HG03521 (cell line): ENCODE data around the gene CACNA1G.

Experiments used
- ATAC-seq: cut with Tn5 transposase; IDR thresholded peaks from one replicate; pipeline ENCODE4 v1.9.1; 2021; ENCODE audit warnings: mild to moderate bottlenecking, moderate library complexity; ENCODE audit not compliant: unreplicated experiment

Gene CACNA1G

DNA sequence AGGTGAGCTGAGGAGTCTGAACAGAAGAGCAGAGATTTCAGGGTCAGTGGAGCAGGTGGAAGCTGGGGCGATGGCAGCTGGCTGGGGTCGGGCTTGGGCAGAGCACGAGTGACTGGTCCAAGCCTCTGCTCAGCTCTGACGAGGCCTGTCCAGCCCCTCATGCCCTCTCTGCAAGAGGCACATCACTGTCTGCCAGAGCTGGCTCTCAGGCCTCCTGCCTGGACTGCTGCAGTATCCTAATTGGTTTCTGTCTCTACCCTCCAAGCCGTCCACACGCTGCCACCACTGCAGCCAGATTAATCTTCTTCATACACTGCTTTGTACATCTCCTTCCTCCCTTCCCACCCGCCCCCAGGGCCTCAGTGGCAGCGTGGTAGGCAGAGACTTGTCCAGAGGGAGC, 25.4 kb downstream of the CACNA1G start:
- no peak for ATAC-seq

DNA sequence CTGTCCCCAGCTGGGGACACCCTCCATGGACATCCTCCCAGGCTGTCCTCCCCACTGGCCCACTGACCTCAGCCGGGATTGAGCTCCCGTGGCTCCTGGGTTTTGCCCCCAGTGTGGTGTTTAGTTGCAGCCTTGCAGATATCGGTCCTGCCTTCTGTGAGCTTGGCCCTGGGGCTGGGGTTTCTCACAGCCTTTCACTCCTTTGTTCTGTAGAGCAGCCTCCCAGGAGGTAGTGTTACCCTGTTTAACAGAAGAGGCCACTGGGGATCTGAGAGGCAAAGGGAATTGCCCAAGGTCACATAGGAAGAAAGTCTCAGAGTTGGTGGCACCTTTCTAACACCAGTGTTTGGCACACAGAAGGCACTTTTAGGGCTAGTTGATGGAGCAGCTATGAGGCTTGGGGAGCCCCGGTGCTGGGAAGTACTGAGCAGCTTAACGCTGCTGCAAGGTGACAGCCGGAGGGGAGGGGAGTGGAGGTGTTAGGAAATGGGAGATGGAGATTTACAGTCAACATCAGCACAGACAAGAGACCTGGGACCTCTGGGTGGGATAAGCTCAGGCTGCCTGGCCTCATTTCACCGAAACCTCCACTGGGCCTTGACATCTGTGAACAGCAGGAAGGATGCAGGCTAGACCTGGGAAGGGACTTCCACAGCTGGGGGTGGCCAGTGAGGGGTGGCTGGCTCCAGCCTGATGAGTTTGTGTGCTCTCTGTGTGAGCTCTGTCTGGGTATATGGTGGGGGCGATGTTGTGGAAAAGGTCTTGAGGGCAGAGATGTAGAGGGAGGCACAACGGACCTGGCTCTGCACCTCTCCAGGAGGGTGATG, 26.1 kb downstream of the CACNA1G start:
- no peak for ATAC-seq

DNA sequence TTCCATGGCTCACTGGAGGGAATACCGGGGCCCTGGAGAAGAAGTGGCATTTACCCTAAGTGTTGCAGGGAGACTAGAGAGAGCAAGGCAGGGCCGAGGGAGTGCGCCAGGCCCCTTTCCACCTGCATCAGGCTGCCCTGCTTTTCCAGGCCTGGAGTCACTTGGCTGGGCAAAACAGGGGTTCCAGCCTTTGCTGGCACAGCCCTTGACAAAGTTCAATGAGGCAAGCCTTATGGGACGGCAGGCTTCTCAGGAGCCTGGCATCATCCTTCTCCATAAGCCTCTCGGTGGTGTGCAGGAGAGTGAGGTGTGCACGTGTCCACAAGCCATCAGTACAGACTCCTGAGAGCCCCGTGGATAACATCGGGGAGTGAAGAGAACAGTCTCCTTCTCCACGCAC, 27.1 kb downstream of the CACNA1G start:
- ATAC-seq: no peak

DNA sequence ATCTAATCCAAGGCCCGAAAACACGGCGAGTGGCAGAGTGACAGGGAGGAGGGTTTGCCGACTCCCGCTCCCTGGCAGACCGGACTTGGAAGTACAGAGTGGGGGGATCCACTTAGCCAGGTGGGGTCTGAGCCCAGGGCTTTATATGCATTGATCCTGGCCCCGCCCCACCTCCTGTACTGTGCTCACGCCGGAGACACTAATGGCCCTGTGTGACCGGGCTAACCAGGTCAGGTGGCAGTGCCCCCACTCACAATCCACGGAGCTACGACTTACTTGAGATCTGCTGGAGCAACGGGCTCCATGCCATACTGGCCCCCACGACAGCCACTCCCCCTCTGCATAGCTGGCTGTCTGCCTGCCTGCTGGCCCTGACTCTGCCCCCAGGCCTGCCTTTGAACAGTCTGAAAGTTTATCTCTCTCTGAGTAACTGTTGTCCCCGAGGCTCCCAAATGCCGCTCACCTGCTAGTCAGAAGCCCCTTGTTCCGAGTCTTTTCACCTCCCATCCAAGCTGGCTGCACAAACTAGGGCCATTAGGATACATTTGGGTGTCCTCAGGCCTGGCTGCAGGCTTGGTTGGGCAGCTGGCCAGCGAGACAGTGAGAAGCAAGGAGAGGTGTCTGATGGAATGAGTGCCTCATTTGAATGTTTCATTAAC, 28.0 kb downstream of the CACNA1G start:
- ATAC-seq: no peak

DNA sequence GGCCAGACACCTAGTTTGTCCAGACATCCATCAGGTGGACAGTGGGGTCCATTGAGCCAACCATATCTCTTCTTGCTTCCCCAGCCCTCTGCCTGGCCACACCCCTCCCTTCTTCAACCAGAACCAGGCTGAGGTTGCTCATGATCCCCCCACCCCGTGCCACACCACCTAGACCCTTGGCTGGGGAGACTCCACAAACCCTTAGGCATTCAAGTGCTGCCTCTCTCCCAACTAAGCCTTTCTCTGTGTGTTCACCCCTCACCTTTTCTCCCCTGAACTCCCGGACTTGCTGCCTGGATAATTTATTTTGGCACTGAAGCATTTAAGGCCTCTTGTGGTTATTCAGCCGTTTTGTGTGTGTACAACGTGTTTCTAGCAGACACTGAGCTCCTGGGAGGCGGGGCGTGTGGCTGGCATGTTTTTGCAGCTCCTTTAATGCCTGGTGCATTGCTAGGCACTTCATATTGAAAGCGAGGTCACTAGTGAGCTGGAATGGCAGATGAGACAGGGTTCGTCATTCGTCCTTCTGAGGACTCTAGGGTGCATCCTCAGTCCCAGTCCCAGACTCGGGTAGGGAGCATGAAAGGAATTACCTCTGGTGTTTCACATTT, 28.7 kb downstream of the CACNA1G start:
- ATAC-seq: no peak

DNA sequence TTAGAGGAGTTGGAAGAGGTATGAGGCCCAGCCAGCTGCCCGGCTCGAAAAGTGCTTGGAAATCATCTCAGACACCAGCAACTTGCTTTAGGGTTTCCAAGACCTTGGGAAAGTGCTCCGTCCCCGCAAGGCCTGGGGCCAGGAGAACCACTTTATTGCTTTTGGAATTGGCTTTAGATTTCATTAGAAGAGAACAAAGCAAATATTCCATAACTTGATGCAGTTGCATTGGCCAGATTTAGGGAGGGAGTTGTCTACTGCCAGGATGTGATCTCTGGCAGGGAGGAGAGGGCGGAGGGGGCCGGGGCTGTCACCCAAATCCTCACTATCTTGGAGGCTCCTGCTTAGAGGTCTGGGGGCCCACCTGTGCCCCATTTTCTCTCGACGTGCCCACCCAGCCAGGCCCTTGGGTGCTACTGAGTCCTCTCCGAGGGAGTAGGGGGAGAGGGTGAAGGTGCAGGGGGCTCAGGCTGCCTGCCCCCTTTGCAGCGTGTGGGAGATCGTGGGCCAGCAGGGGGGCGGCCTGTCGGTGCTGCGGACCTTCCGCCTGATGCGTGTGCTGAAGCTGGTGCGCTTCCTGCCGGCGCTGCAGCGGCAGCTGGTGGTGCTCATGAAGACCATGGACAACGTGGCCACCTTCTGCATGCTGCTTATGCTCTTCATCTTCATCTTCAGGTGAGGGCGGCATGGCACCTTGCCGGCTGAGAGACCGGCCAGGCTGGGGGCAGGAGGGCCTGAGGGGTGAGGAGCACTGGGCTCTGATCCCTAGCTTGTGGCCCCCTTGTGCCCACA, 30.6 kb downstream of the CACNA1G start:
- ATAC-seq: no peak

DNA sequence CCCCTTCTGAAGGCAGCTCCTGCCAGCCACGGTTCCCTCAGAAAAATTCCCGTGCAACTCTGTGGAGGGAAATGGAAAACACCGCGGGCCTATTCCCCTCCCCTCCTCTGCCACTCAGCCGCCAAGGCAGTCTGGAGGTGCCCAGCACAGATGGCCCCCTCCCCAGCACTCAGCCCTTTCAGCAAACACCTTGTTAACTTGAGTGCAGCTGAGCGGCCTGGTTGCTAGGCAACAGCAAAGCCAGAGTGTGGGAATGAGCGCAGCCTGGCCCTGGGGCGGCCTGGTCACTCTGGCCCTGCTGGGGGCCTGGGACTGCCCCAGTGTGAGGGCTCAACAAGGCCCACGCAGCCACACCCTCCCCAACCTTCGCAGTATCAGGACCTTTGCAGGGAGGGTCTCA, 32.8 kb downstream of the CACNA1G start:
- ATAC-seq: no peak

DNA sequence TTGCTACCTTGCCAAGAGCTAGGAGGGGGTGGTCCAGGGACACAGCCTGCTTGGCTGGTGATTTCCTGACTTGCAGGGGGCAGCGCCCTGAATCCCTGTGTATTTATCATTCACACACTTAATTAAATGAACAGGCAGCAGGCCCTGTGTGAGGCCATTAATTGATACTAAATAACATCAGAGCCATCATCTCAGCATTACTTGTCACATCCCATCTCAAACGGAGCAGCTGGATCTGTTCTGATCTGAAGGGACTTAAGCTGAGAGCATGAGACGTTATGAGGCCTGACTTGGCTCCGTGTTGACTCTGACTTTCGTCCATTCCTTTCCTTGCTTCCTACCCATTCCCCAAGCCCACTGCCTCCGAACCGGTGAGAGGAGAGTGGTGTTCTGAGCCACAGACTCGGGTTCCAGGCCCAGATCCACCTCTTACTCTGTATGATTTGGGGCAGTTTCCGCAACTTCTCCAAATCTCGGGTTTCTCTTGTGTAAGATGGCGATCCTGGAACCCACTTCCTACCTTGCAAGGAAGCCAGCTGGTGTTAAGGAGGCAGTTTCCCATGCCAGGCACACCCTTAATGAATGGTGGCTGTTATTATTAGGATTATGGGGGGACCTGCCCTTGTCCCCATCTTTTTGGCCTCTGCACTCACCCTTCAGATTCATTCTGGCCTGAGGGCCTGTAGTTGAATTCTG, 33.8 kb downstream of the CACNA1G start:
- ATAC-seq: no peak

DNA sequence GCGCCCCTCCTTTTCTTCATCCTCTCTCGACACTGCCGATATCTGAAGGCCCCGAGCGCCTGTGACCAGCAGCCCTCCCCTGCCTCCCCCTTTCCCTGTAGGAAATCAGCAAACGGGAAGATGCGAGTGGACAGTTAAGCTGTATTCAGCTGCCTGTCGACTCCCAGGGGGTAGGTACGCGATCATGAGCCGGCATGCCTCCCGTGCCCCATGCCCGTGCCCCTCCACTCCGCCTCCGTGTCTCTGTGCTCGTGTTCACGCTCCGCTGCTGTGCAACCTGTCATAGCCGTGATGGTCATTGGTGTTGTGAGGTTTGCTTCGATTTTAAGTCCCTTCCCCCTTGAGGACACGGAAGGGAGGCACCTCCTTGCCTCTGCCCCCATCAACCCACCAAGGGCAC, 34.4 kb downstream of the CACNA1G start:
- ATAC-seq: no peak

DNA sequence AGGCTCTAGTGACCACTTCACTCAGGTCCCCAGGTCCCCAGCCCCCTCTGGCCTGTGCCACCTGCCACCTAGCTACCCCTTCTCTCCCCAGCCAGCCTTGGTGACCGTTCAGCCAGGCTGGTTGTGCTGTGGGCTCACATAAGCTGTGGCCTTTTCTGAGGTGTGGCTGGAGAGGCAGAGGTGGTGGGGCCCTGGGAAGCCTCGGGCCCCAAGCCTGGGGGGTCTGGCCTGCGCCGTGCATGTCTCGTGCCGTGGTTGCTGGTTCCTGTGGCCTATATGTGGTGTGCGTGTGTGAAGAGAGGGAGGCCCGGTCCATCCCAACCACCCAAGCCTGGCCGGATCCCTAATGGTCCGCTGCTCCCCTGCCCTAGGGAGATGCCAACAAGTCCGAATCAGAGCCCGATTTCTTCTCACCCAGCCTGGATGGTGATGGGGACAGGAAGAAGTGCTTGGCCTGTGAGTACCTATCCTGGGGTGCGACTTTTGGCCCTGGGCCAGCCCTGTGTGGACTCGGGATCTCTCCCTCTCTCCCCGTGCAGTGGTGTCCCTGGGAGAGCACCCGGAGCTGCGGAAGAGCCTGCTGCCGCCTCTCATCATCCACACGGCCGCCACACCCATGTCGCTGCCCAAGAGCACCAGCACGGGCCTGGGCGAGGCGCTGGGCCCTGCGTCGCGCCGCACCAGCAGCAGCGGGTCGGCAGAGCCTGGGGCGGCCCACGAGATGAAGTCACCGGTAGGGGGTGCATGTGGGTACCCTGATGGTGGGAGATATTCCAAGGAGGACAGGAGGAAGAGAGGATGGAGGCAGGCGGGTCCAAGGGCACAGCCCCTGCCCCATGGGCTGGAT, 35.9 kb downstream of the CACNA1G start:
- ATAC-seq: no peak

DNA sequence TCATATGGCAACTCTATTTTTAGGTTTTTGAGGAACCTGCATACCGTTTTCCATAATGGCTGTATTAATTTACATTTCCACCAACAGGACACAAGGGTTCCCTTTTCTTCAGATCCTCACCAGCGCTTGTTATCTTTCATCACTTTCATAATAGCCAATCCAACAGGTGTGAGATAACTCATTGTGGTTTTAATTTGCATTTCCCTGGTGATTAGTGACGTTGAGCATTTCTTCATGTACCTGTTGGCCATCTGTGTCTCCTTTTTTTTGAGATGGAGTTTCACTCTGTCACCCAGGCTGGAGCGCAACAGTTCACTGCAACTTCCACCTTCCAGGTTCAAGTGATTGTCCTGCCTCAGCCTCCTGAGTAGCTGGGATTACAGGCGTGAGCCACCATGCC, 38.0 kb downstream of the CACNA1G start:
- ATAC-seq: no peak

DNA sequence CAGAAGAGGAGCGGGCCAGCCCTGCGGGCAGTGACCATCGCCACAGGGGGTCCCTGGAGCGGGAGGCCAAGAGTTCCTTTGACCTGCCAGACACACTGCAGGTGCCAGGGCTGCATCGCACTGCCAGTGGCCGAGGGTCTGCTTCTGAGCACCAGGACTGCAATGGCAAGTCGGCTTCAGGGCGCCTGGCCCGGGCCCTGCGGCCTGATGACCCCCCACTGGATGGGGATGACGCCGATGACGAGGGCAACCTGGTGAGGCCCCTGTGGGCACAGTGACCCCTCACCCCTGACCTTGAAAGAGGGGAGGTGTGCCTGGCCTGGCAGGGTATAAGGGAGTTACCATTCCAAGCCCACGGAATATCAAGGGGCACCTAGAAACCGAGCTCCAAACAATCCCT, 39.1 kb downstream of the CACNA1G start:
- no peak for ATAC-seq

DNA sequence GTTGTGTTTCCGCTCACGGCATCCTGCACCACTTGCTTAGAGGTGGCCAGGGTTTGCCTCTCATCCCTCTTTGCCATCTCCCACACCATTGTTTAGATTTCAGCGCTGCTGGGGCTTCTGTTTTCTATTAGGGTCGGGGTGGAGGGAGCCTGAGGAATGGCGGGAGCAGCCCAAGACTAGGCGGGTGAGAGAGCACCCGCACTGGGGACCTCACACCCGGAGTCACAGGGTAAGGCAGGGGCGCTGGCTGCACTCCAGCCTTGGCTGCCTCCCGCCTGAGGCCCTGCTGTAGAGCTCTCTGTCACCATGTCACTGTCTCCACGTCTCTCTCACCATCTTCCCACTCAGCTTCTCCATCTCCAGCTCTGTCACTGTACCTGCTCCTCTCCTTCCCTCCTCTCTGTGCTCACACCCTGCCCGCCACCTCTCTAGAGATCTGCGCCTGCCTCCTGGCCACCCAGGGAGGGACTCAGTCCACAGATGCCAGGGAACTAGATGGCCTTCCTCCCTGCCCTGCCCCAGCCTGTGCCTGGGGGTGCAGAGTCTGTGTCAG, 41.4 kb downstream of the CACNA1G start:
- no peak for ATAC-seq

DNA sequence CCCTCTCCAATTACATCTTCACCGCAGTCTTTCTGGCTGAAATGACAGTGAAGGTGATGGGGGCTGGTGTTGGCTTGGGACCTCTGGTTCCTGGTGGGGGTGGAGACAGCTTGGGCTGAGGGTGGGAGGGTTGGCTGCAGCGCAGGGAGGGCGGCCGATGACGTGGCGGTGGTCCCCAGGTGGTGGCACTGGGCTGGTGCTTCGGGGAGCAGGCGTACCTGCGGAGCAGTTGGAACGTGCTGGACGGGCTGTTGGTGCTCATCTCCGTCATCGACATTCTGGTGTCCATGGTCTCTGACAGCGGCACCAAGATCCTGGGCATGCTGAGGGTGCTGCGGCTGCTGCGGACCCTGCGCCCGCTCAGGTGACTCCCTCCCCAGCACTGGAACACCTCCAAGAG, 42.3 kb downstream of the CACNA1G start:
- ATAC-seq: no peak

DNA sequence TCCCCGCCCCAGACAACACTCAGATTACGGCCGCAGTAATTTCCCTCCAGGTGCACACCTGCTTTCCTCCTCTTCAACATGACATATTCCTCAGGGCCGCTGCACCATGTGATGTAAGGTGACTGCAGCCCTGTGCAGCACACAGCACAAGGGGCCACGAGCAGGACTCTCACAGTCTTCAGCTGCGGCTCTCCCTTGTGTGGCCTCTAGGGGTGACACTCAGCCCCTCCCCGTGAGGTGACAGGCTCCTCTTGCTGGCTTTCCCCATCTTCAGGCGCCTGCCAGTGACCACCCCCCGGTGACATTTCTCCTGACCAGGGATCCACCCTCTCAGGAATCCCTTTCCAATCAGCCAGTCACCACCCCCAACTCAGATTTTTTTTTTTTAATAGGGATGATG, 42.8 kb downstream of the CACNA1G start:
- no peak for ATAC-seq

DNA sequence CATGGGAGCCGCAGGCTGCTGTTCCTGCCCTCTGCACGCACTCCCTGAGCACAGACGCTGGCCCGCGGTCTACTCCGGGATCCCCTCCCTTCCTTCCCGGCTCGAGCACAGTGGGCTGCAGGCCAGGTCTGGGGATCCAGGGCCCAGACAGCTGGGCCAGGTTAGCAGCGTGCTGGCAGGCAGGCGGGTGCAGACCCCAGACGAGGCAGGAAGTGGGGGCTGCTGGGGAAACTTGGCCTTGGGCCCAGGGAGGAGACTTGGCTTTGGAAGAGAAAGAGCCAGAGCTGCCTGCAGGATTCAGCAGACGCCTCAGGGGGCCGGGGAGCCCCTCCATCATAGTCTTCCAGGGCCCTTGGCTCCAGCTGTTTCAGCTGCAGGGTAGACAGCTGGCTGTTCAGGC, 44.0 kb downstream of the CACNA1G start:
- ATAC-seq: no peak

DNA sequence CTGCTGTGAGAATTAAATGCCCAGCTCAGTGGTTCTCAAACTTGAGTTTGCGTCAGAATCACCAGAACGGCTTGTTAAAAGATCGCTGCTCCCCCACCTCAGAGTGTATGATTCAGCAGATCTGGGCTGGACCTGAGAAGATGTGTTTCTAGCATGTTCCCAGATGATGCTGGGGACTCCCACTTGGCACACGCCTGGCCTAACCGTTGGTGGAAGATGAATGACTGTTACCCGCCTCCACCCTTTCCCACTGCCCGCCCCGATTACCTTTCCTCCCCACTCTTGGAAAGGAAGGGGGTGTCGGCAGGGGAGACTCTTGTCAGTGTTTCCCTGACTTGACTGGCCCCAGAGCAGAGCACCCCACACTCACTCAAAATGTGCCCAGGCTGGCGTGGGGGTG, 44.9 kb downstream of the CACNA1G start:
- no peak for ATAC-seq

DNA sequence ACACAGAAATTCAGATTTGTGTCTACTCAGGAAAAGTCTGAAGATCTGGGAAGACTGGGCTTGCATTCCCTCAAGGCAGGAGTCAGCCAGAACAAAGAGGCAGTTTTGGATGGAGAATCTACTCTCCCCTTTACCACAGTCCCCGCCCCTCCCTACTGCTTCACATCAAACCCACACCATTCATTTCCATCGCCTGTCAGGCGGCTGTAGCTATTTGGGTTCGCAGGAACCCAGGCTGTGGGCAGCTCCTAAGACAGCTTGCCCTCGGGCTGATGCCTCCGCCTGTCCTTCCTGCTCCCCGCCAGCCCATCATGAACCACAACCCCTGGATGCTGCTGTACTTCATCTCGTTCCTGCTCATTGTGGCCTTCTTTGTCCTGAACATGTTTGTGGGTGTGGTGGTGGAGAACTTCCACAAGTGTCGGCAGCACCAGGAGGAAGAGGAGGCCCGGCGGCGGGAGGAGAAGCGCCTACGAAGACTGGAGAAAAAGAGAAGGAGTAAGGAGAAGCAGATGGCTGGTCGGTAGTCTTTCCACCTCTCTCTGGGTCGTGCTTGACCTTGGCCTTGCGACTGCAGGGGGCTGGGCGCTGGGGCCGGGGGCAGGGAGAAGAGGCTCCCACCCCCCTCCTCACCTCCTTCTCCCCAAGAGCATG, 47.1 kb downstream of the CACNA1G start:
- no peak for ATAC-seq
